Keratinocyte (primary cell): Measurements from ENCODE around the gene SKIDA1. TPM values are rescaled to one million over a fixed set of nuclear protein-coding genes. Genes with fewer than 3 reads are reported as not detected.

ENCODE experiments used
- DNase-seq: peaks from one replicate; pipeline ENCODE4 v3.0.0-alpha.2; 2011; ENCODE audit warnings: low read depth, missing footprints, low spot score
- FAIRE-seq: peaks from 2 replicates; lab custom pipeline; 2011; peaks lifted over from hg19 to GRCh38; lab: Jason Lieb, UNC
- H2AFZ ChIP-seq: 2 replicates; pipeline ENCODE4 v1.6.0; 2012; ENCODE audit warnings: low read length, control low read depth, inconsistent platforms; ENCODE audit not compliant: control insufficient read depth
- H3K27ac ChIP-seq: 2 replicates; pipeline ENCODE4 v1.5.1; 2011; ENCODE audit warnings: low read length; ENCODE audit not compliant: control insufficient read depth, insufficient read depth
- H3K27me3 ChIP-seq: 3 replicates; pipeline ENCODE4 v1.6.0; 2011; ENCODE audit warnings: low read length; ENCODE audit not compliant: control insufficient read depth, insufficient read depth; ENCODE audit errors: extremely low read depth
- H3K36me3 ChIP-seq, 2 experiments: 2 replicates in 1 of 2; 3 replicates in 1 of 2; pipeline ENCODE4 v1.5.1; 2011; ENCODE audit warnings: low read length in 2 of 2, mild to moderate bottlenecking in 1 of 2; ENCODE audit not compliant: control insufficient read depth in 2 of 2, insufficient read depth in 2 of 2; ENCODE audit errors: extremely low read depth in 1 of 2
- H3K4me1 ChIP-seq: 3 replicates; pipeline ENCODE4 v1.5.1; 2011; ENCODE audit warnings: low read length; ENCODE audit not compliant: control insufficient read depth, insufficient read depth; ENCODE audit errors: extremely low read depth
- H3K4me2 ChIP-seq: 3 replicates; pipeline ENCODE4 v1.6.0; 2011; ENCODE audit warnings: low read depth, low read length; ENCODE audit not compliant: control insufficient read depth, insufficient read depth; ENCODE audit errors: extremely low read depth
- H3K4me3 ChIP-seq, 3 experiments: fragments of 200-600 bp in 1 of 3; sonication (generic) in 1 of 3; 2 replicates in 2 of 3; 3 replicates in 1 of 3; pipeline ENCODE4 v1.5.1; 2011 to 2016; ENCODE audit warnings: low read length in 3 of 3, mild to moderate bottlenecking in 3 of 3, control low read depth in 2 of 3, inconsistent platforms in 1 of 3, low read depth in 1 of 3, mixed read lengths in 1 of 3, mixed run types in 1 of 3, moderate library complexity in 1 of 3; ENCODE audit not compliant: control insufficient read depth in 2 of 3, insufficient read depth in 2 of 3; ENCODE audit errors: extremely low read depth in 1 of 3
- H3K79me2 ChIP-seq: 2 replicates; pipeline ENCODE4 v1.6.0; 2012; ENCODE audit warnings: low read length; ENCODE audit not compliant: control insufficient read depth, insufficient read depth
- H3K9ac ChIP-seq: 3 replicates; pipeline ENCODE4 v1.6.0; 2011; ENCODE audit warnings: low read length; ENCODE audit not compliant: control insufficient read depth, insufficient read depth; ENCODE audit errors: extremely low read depth
- H3K9me1 ChIP-seq: 3 replicates; pipeline ENCODE4 v1.6.0; 2011; ENCODE audit warnings: low read length; ENCODE audit not compliant: control insufficient read depth, insufficient read depth; ENCODE audit errors: extremely low read depth
- H3K9me3 ChIP-seq: 2 replicates; pipeline ENCODE4 v1.5.1; 2012; ENCODE audit warnings: low read depth, low read length; ENCODE audit not compliant: control insufficient read depth
- H4K20me1 ChIP-seq: 3 replicates; pipeline ENCODE4 v1.6.0; 2011; ENCODE audit warnings: low read length; ENCODE audit not compliant: control insufficient read depth, insufficient read depth; ENCODE audit errors: extremely low read depth
- EZH2 ChIP-seq: IDR thresholded peaks from one replicate; pipeline ENCODE4 v1.6.1; 2012; ENCODE audit warnings: inconsistent platforms, mild to moderate bottlenecking, low read length, moderate library complexity
- dilution Hi-C: fragments of 300-500 bp; cut with MboI; formaldehyde crosslinking; loops from one replicate; pipeline ENCODE4 v1.7.0; 2020; ENCODE audit warnings: low sequenced_read_pairs; ENCODE audit not compliant: extremely low pct_ligation_motif_present
- polyA plus RNA-seq, 5 experiments: library from polyadenylated mRNA; depleted of rRNA in 3 of 5; stranded (reverse) in 3 of 5; stranded (forward) in 1 of 5; unstranded in 1 of 5; fragments of >200 nt; gene quantifications; 1 replicate in 1 of 5; 2 replicates in 3 of 5; 3 replicates in 1 of 5; pipeline versions ENCODE4 v1.2.1 to v1.2.3, GENCODE V29; 2011 to 2012; ENCODE audit warnings: missing spikeins in 2 of 5, low read depth in 1 of 5, low replicate concordance in 1 of 5
- TF ChIP-seq, protein P1 (sequence below), 3 experiments: IDR thresholded peaks in 1 of 3; conservative IDR thresholded peaks in 1 of 3; optimal IDR thresholded peaks in 1 of 3; 2 replicates in 2 of 3; 3 replicates in 1 of 3; pipeline versions ENCODE3 to v1.5.1; 2011; ENCODE audit warnings: low read length in 3 of 3, mild to moderate bottlenecking in 3 of 3, moderate library complexity in 2 of 3, control low read depth in 1 of 3, inconsistent platforms in 1 of 3; ENCODE audit not compliant: insufficient read depth in 2 of 3; ENCODE audit errors: extremely low read depth in 1 of 3

The SKIDA1 gene
- polyA plus RNA-seq, 1 donor (not counting 4 experiments of a cell fraction or from before 2014, with no cell fraction given), result 0.13 TPM

DNA sequence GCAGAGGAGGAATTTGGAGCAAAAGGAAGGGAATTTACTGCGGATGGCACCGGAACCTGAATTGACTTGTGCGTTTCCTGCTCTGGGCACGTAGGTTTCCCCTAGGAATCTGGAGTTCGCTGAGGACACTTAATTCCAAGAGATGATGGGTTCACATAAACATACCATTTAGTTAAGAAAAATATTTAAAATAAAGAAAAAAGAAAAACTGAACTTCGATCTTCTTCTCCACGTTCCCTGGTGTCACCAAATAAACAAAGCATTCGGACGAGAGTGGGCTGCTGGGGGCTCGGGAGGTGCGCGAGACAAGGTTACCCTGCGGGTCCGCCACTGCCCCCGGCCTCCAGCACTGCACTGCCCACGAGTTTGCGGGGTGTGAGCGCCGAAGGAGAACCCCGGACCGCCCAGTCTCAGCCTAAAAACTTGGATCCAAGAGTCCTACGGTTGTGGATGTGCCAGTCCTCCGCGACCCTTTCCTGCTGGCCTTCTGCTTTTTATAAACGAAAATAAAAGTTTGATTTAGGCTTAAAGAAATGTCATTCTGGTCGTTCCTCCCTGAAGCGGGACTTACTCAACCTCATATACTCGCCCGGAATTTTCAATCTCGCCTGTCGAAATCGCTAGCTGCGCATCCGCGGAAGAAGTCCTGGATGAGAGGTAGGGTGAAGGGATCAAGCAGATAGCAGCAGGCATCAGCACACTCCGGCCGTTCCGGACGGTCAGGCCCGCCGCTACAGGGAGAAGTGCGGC, 30.3 kb downstream of the SKIDA1 start:
- Histone ChIP-seq H3K9me1 (no peaks in the 10 kb centered on the region), H3K9me3 (no peaks in the 10 kb centered on the region), H3K79me2 (no peaks in the 10 kb centered on the region), H3K4me2 (peak overlapping the region; percentile 97), H3K27me3 (no peaks in the 10 kb centered on the region), H2AFZ (peak overlapping the region; percentile 95), H3K9ac (peak overlapping the region; percentile 73), H3K36me3 (no peaks in the 10 kb centered on the region), H3K4me1 (peaks cover 15% of the 10 kb centered on the region), H4K20me1 (no peaks in the 10 kb centered on the region), H3K4me3 (peak overlapping the region; percentile 67 to 90 (median 85)), H3K27ac (peak overlapping the region; percentile 54)
- FAIRE-seq (no peak), DNase-seq (no peak)
- no peak for TF ChIP-seq EZH2
- TF ChIP-seq, protein P1, sequence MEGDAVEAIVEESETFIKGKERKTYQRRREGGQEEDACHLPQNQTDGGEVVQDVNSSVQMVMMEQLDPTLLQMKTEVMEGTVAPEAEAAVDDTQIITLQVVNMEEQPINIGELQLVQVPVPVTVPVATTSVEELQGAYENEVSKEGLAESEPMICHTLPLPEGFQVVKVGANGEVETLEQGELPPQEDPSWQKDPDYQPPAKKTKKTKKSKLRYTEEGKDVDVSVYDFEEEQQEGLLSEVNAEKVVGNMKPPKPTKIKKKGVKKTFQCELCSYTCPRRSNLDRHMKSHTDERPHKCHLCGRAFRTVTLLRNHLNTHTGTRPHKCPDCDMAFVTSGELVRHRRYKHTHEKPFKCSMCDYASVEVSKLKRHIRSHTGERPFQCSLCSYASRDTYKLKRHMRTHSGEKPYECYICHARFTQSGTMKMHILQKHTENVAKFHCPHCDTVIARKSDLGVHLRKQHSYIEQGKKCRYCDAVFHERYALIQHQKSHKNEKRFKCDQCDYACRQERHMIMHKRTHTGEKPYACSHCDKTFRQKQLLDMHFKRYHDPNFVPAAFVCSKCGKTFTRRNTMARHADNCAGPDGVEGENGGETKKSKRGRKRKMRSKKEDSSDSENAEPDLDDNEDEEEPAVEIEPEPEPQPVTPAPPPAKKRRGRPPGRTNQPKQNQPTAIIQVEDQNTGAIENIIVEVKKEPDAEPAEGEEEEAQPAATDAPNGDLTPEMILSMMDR (optimal IDR thresholded peaks at IDR 0.05 in 1 of 3, IDR thresholded peaks at IDR 0.05 in 1 of 3, conservative IDR thresholded peaks at IDR 0.05 in 1 of 3; ENCODE audit: extremely low read depth in 1 of 3, insufficient read depth in 2 of 3, low read length in 3 of 3), result no peak
- dilution Hi-C loops, result no loop called here

DNA sequence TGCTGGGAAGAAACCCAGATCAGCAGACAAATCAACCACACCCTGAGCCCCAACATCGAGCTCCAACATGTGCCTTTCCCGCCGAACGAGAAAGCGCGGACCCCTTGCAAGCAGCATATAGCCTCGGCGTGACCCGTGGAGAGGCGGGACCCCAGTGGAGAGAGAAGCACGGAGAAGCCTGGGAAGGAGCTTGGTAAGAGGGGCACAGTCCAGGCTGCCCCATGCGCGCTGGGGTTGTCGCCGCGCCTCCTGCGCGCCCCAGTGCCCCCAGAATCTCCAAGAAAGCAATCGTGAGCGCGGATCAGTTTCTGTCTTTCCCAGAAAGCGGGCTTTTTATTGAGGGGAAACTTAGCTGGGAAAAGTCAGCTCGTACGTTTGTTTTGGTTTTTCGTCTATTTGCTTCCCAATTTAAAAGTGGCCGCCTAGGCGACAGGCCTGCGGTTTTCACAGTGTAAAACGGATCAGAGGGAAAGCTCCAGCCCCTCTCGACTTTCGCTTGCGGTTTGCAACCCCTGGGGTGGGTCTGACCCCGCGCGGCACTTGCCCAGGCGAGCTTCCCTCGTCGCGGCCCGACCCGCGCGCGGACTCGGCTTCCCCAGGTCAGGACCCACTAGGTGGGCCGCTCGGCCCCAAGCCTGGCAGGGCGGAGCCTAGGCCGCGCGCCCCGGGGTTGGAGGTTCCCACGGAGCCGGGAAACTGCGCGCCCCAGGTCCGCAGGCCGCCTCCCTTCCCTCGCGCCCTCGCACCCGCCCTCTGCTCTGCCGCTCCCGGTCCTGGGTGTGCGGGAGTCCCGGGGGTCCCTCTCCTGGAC, 31.1 kb downstream of the SKIDA1 start:
- peak overlapping the region; percentile 67 to 90 (median 85) for H3K4me3 ChIP-seq
- no peak for DNase-seq
- no peaks in the 10 kb centered on the region for H3K9me1 ChIP-seq
- peak overlapping the region; percentile 54 for H3K27ac ChIP-seq
- H2AFZ ChIP-seq, result peak overlapping the region; percentile 95
- H3K9me3 ChIP-seq, result no peaks in the 10 kb centered on the region
- TF ChIP-seq EZH2, result no peak
- TF ChIP-seq, protein P1 (optimal IDR thresholded peaks at IDR 0.05 in 1 of 3, IDR thresholded peaks at IDR 0.05 in 1 of 3, conservative IDR thresholded peaks at IDR 0.05 in 1 of 3; ENCODE audit: extremely low read depth in 1 of 3, insufficient read depth in 2 of 3, low read length in 3 of 3), result peak in 1 of 3 experiments; percentile 25
- H4K20me1 ChIP-seq, result no peaks in the 10 kb centered on the region
- no peaks in the 10 kb centered on the region for H3K36me3 ChIP-seq
- H3K27me3 ChIP-seq, result no peaks in the 10 kb centered on the region
- peak overlapping the region; percentile 97 for H3K4me2 ChIP-seq
- H3K79me2 ChIP-seq, result no peaks in the 10 kb centered on the region
- dilution Hi-C loops, result no loop called here
- peak overlapping the region; percentile 73 for H3K9ac ChIP-seq
- peaks cover 15% of the 10 kb centered on the region for H3K4me1 ChIP-seq
- FAIRE-seq, result no peak
